ENCODE results near the gene WDR74.

WDR74 gene

DNA sequence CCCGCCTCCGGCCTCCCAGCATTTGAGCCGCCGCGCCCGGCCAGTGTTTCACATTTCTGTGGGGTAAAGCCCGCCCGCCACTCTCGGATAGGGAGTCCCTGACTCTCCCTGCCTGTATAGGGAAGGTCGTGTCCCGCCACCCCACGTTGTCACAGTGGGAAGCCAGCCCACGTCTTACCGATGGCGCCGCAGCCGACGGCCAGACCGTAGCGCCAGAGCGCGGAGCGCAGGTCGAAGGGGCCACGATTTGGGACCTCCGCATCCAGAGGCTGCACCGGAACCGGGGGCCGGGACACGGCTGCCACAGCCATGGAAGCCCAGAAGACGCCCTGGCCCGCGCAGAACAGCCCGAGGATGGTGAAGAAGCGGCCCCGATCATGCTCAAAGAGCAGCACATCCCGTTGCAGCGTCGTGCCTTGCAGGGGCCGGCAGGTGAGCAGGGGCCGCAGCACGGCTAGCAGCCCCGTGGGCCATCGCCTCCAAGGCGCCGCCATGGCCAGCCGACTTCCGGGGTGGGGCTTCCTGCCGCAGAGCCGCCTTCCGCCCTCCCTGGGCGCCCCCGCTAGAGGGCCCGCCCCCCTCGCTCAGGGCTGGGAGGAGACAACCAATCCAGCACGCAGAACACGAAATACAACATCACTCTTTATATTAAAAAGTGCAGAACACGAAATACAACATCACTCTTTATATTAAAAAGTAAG, 47.7 kb downstream of the WDR74 start, which contains the start of gene TMEM223:
Gene TMEM223, minus strand, starts transcription at position 506 of the 701 bp plus-strand sequence. Its CDS starts 12 bp downstream, at position 494.
- peak; percentile 91 for DNase-seq

DNA sequence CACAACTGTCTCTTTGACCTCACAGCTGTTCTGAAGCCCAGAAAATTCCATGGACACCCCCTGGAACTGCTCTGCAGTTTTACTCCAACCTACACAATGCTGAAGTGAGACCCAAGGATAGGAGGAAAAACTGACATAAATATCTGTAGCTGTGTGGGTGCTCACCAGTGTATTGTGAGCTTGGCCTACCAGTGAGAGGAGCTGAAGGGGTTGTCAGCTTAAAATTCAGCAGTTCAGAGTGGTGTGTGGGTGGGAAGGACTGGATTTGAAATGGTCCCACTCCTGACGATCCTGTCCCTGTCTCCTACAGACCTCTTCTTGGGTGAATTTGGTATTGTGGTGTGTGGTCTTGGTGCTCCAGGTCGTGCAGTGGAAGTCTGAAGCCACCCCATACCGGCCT, 49.8 kb downstream of the WDR74 start:
- DNase-seq = no peak

DNA sequence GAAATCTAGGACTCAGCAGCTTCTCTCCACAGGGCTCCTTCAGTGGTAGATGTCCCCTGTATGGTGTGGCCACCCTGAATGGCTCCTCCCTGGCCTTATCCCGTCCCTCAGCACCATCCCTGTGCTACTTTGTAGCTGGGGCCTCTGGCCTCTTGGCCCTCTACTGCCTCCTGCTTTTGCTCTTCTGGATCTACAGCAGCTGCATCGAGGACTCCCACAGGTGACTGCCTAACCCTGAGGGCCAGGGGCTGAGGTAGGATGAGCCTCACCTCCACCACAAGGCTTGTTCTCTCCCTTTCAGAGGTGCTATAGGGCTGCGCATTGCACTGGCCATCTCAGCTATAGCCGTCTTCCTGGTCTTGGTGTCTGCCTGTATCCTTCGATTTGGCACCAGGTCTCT, 50.4 kb downstream of the WDR74 start:
- DNase-seq = no peak

DNA sequence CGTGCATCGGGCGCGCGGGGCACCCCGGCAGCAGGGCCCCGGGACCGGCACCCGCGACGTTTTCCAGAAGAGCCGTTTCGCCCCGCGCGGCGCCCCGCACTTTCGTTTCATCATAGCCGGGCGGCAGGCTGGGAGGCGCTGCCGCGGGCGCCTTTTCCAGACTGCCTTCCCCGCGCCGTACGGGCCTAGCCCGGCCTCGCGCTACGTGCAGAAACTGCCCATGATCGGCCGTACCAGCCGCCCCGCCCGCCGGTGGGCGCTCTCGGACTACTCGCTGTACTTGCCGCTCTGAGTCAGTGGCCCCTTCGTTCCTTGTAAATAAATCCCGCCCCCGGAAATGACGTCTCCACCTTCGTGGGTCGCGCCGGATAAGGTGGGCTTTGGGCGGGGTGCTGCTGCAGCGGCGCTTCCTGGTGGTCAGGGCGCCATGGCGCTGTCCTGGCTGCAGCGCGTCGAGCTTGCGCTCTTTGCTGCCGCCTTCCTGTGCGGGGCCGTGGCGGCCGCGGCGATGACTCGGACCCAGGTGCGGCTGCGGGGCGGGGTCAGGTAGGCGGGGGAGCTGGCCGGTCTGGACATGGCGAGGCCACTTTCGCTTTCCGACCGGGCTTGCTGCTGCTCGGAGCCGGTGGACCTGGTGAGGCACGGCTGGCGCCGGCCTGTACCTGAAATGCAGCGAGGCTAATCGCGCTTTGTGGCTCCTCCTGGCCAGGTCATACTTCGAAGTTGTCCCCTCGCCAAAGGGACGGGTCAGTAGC, 52.2 kb downstream of the WDR74 start, which contains the start of gene TMEM179B:
Gene TMEM179B, plus strand, starts transcription at position 398 of the 755 bp plus-strand sequence. Its CDS starts 30 bp downstream, at position 428.
- DNase-seq = peak; percentile 98

DNA sequence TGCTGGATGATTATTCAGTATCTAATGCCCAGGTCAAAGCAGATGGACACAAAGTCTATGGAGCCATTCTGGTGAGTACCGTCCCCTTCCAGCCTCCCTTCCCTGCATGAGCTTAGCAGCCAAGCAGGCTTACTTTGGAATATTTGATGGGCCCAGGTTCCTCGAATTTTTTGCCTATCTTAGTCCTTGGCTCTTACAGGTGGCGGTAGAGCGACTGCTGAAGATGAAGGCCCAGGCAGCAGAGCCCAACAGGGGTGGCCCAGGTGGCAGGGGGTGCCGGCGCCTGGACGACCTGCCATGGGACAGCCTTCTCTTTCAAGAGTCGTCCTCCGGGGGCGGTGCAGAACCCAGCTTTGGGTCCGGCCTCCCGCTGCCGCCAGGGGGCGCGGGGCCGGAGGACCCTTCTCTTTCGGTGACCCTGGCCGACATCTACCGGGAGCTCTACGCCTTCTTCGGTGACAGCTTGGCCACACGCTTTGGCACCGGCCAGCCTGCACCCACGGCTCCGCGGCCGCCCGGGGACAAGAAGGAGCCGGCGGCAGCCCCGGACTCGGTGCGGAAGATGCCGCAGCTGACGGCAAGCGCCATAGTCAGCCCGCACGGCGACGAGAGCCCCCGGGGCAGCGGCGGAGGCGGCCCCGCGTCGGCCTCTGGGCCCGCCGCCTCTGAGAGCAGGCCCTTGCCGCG, 52.9 kb downstream of the WDR74 start:
- DNase-seq = peak; percentile 89
